Measurements from ENCODE around the gene MAP2K5.

MAP2K5 gene

GRCh38 chr15:67852418-67852817, 309.9 kb downstream of the MAP2K5 start:
- Histone ChIP-seq H3K27me3 (replicated peaks; ENCODE audit: insufficient read depth, low read length) (no peaks in the 10 kb centered on the region), H3K9me3 (replicated peaks; ENCODE audit: insufficient read depth, low read length) (no peaks in the 10 kb centered on the region), H3K4me2 (ENCODE audit: low read depth, low read length) (no peak overlapping the region), H3K36me3 (replicated peaks; ENCODE audit: insufficient read depth, low read length) (no peaks in the 10 kb centered on the region), H3K27ac (ENCODE audit: low read length) (no peak overlapping the region), H4K20me1 (ENCODE audit: insufficient read depth, low read length) (no peaks in the 10 kb centered on the region), H3K9ac (ENCODE audit: low read length) (no peak overlapping the region), H3F3A (ENCODE audit: insufficient read depth, low read length) (no peaks in the 10 kb centered on the region), H3K79me2 (ENCODE audit: low read length) (no peaks in the 10 kb centered on the region), H2AFZ (ENCODE audit: low read length) (no peak overlapping the region), H3K4me1 (ENCODE audit: low read length) (peaks cover 9% of the 10 kb centered on the region), H3K9me2 (replicated peaks; ENCODE audit: insufficient read depth, low read length) (no peaks in the 10 kb centered on the region), H3K4me3 (ENCODE audit: low read length) (no peak overlapping the region)
- no peak for DNase-seq
- TF ChIP-seq EZH2 (optimal IDR thresholded peaks at IDR 0.05; ENCODE audit: low read depth, low read length), result no peak
- TF ChIP-seq CTCF (IDR thresholded peaks at IDR 0.05; ENCODE audit: low read length), result no peak
- TF ChIP-seq EZH2phosphoT487 (IDR thresholded peaks at IDR 0.05; ENCODE audit: low read length), result no peak

GRCh38 chr15:67853454-67853853, 311.0 kb downstream of the MAP2K5 start:
- Histone ChIP-seq H3K4me3 (ENCODE audit: low read length) (no peak overlapping the region), H3K36me3 (replicated peaks; ENCODE audit: insufficient read depth, low read length) (no peaks in the 10 kb centered on the region), H3K9me2 (replicated peaks; ENCODE audit: insufficient read depth, low read length) (no peaks in the 10 kb centered on the region), H3K4me2 (ENCODE audit: low read depth, low read length) (no peak overlapping the region), H3K27ac (ENCODE audit: low read length) (no peak overlapping the region), H3K4me1 (ENCODE audit: low read length) (peaks cover 9% of the 10 kb centered on the region), H3K9ac (ENCODE audit: low read length) (no peak overlapping the region), H3F3A (ENCODE audit: insufficient read depth, low read length) (no peaks in the 10 kb centered on the region), H3K9me3 (replicated peaks; ENCODE audit: insufficient read depth, low read length) (no peaks in the 10 kb centered on the region), H3K79me2 (ENCODE audit: low read length) (no peaks in the 10 kb centered on the region), H2AFZ (ENCODE audit: low read length) (no peak overlapping the region), H3K27me3 (replicated peaks; ENCODE audit: insufficient read depth, low read length) (no peaks in the 10 kb centered on the region), H4K20me1 (ENCODE audit: insufficient read depth, low read length) (no peaks in the 10 kb centered on the region)
- DNase-seq, result no peak
- no peak for TF ChIP-seq EZH2 (optimal IDR thresholded peaks at IDR 0.05; ENCODE audit: low read depth, low read length)
- no peak for TF ChIP-seq EZH2phosphoT487 (IDR thresholded peaks at IDR 0.05; ENCODE audit: low read length)
- no peak for TF ChIP-seq CTCF (IDR thresholded peaks at IDR 0.05; ENCODE audit: low read length)

- DNase-seq, result no peak
- peaks cover 9% of the 10 kb centered on the region for H3K4me1 ChIP-seq (ENCODE audit: low read length)
- H3K79me2 ChIP-seq (ENCODE audit: low read length), result no peaks in the 10 kb centered on the region
- H3K36me3 ChIP-seq (replicated peaks; ENCODE audit: insufficient read depth, low read length), result no peaks in the 10 kb centered on the region
- H3K27me3 ChIP-seq (replicated peaks; ENCODE audit: insufficient read depth, low read length), result no peaks in the 10 kb centered on the region
- no peak overlapping the region for H3K4me2 ChIP-seq (ENCODE audit: low read depth, low read length)
- H3K9me3 ChIP-seq (replicated peaks; ENCODE audit: insufficient read depth, low read length), result no peaks in the 10 kb centered on the region
- TF ChIP-seq CTCF (IDR thresholded peaks at IDR 0.05; ENCODE audit: low read length) (no peak), EZH2 (optimal IDR thresholded peaks at IDR 0.05; ENCODE audit: low read depth, low read length) (no peak), EZH2phosphoT487 (IDR thresholded peaks at IDR 0.05; ENCODE audit: low read length) (no peak)
- H4K20me1 ChIP-seq (ENCODE audit: insufficient read depth, low read length), result no peaks in the 10 kb centered on the region
- no peak overlapping the region for H2AFZ ChIP-seq (ENCODE audit: low read length)
- no peak overlapping the region for H3K9ac ChIP-seq (ENCODE audit: low read length)
- no peaks in the 10 kb centered on the region for H3K9me2 ChIP-seq (replicated peaks; ENCODE audit: insufficient read depth, low read length)
- H3F3A ChIP-seq (ENCODE audit: insufficient read depth, low read length), result no peaks in the 10 kb centered on the region
- H3K4me3 ChIP-seq (ENCODE audit: low read length), result no peak overlapping the region
- H3K27ac ChIP-seq (ENCODE audit: low read length), result no peak overlapping the region
Measured at GRCh38 chr15:67854358-67854757, 311.9 kb downstream of the MAP2K5 start.

All from MM.1S (cell line).